GM12891 (cell line): Measurements from ENCODE around the gene MORC1.

ENCODE experiments used
- PAX5 ChIP-seq: IDR thresholded peaks from 2 replicates; pipeline ENCODE4 v1.6.1; 2011; ENCODE audit warnings: low read length, moderate library complexity, mild to moderate bottlenecking; ENCODE audit not compliant: insufficient read depth, severe bottlenecking
- POLR2A ChIP-seq: IDR thresholded peaks from 2 replicates; pipeline ENCODE4 v1.6.1; 2011; ENCODE audit warnings: low read depth, low read length, control low read depth
- POLR2AphosphoS5 ChIP-seq: IDR thresholded peaks from 2 replicates; pipeline ENCODE4 v1.6.1; 2011; ENCODE audit warnings: low read depth, low read length, control low read depth
- SPI1 ChIP-seq: IDR thresholded peaks from 2 replicates; pipeline ENCODE4 v1.6.1; 2011; ENCODE audit warnings: low read depth, low read length, control low read depth
- TAF1 ChIP-seq: IDR thresholded peaks from 2 replicates; pipeline ENCODE4 v1.6.1; 2011; ENCODE audit warnings: low read depth, low read length, control low read depth

- no peak for TF ChIP-seq POLR2A
- no peak for TF ChIP-seq POLR2AphosphoS5
- no peak for TF ChIP-seq TAF1
- TF ChIP-seq SPI1 = no peak
- no peak for TF ChIP-seq PAX5
Observed at GRCh38 chr3:109018828-109019227, 99.1 kb downstream of the MORC1 start.
